ENCODE measurements around the gene RND1. TPM values are rescaled to one million over a fixed set of nuclear protein-coding genes. Genes with fewer than 3 reads are reported as not detected.

The RND1 gene
- polyA plus RNA-seq, 6 donors from 2014 or later: 2.0 to 3.8 (median 3.0) TPM

Other genes with a start within 250 kb of the RND1 start
- gene KANSL2, start 183.6 kb downstream of the RND1 start, polyA plus RNA-seq (ENCODE audit: low read depth in 6 of 6): 10 to 100 TPM; 32.5 to 65.2 (median 41.3) TPM
- 10 to 100 TPM; 13.8 to 34.5 (median 26.4) TPM for gene CCNT1, start 149.2 kb downstream of the RND1 start, polyA plus RNA-seq (ENCODE audit: low read depth in 6 of 6)
- gene ADCY6, start 76.8 kb downstream of the RND1 start, polyA plus RNA-seq (ENCODE audit: low read depth in 6 of 6): not detected
- 1 to 10 TPM in 1 of 6 donors, under 1 TPM in 2, not detected in 3; 0.17 to 1.0 (median 0.23) TPM for gene CACNB3, start 47.4 kb downstream of the RND1 start, polyA plus RNA-seq (ENCODE audit: low read depth in 6 of 6)
- gene DDX23, start 13.7 kb downstream of the RND1 start, polyA plus RNA-seq (ENCODE audit: low read depth in 6 of 6): 10 to 100 TPM in 5 of 6 donors, 1 to 10 TPM in 1; 9.1 to 51.3 (median 29.9) TPM
- 10 to 100 TPM; 29.3 to 35.6 (median 32.7) TPM for gene FKBP11, start 59.6 kb upstream of the RND1 start, polyA plus RNA-seq (ENCODE audit: low read depth in 6 of 6)
- gene ARF3, start 91.6 kb upstream of the RND1 start, polyA plus RNA-seq (ENCODE audit: low read depth in 6 of 6): 10 to 100 TPM; 21.7 to 40.3 (median 25.8) TPM
- not detected for gene WNT10B, start 105.9 kb upstream of the RND1 start, polyA plus RNA-seq (ENCODE audit: low read depth in 6 of 6)
- under 1 TPM in 1 of 6 donors, not detected in 5; 0.23 TPM for gene WNT1, start 112.5 kb upstream of the RND1 start, polyA plus RNA-seq (ENCODE audit: low read depth in 6 of 6)
- under 1 TPM in 5 of 6 donors, not detected in 1; 0.12 to 0.52 (median 0.20) TPM for gene DDN, start 133.5 kb upstream of the RND1 start, polyA plus RNA-seq (ENCODE audit: low read depth in 6 of 6)
- gene PRKAG1, start 152.9 kb upstream of the RND1 start, polyA plus RNA-seq (ENCODE audit: low read depth in 6 of 6): 10 to 100 TPM; 36.2 to 76.2 (median 52.1) TPM
- gene KMT2D, start 194.9 kb upstream of the RND1 start, polyA plus RNA-seq (ENCODE audit: low read depth in 6 of 6): 10 to 100 TPM in 3 of 6 donors, 1 to 10 TPM in 3; 2.6 to 33.6 (median 9.7) TPM
- 1 to 10 TPM; 4.5 to 8.6 (median 6.1) TPM for gene RHEBL1, start 204.1 kb upstream of the RND1 start, polyA plus RNA-seq (ENCODE audit: low read depth in 6 of 6)
- gene DHH, start 228.9 kb upstream of the RND1 start, polyA plus RNA-seq (ENCODE audit: low read depth in 6 of 6): not detected
- gene LMBR1L, start 245.0 kb upstream of the RND1 start, polyA plus RNA-seq (ENCODE audit: low read depth in 6 of 6): 10 to 100 TPM; 42.4 to 93.6 (median 59.1) TPM

Data from naive B cell (primary cell).